Activated CD8-positive, alpha-beta memory T cell treated with anti-CD3 and anti-CD28 coated beads, Interleukin-2, amount 10 ng/mL, durations not matched to agents 7 days and 5 days (primary cell): ENCODE data around the gene ADAMTS2. TPM values are rescaled to one million over a fixed set of nuclear protein-coding genes. Genes with fewer than 3 reads are reported as not detected.

Source experiments
- ATAC-seq: fragments of 150-1000 bp; cut with Tn5 transposase; one replicate; pipeline ENCODE4 v1.10.0; 2021; ENCODE audit warnings: moderate library complexity
- CTCF ChIA-PET: fragments of 350-600 bp; sonication (Branson Sonifier 250); formaldehyde crosslinking; loops from one replicate; lab custom pipeline; 2021; ENCODE audit warnings: antibody characterized with exemption; lab: Charles Lee
- DNase-seq: peaks from one replicate; pipeline ENCODE4 v3.0.0-alpha.2; 2020
- H3K27ac Mint-ChIP-seq: one replicate; pipeline ENCODE4 v1.8.0; 2021; ENCODE audit warnings: mild to moderate bottlenecking, mixed read lengths
- H3K27me3 Mint-ChIP-seq: one replicate; pipeline ENCODE4 v1.8.0; 2021; ENCODE audit warnings: mixed read lengths
- H3K36me3 Mint-ChIP-seq: one replicate; pipeline ENCODE4 v1.8.0; 2021; ENCODE audit warnings: mild to moderate bottlenecking, mixed read lengths
- H3K4me1 Mint-ChIP-seq: one replicate; pipeline ENCODE4 v1.8.0; 2021; ENCODE audit warnings: mixed read lengths
- H3K4me3 Mint-ChIP-seq: one replicate; pipeline ENCODE4 v1.8.0; 2021; ENCODE audit warnings: mild to moderate bottlenecking, moderate library complexity, mixed read lengths
- H3K9me3 Mint-ChIP-seq: one replicate; pipeline ENCODE4 v1.8.0; 2022; ENCODE audit warnings: low read depth, mixed read lengths
- total RNA-seq, 2 experiments: library from RNA; stranded (reverse); gene quantifications; one replicate each; pipeline ENCODE4 v1.2.3, GENCODE V29; 2021

Gene ADAMTS2
- total RNA-seq, 2 experiments from 2014 or later = not detected

DNA sequence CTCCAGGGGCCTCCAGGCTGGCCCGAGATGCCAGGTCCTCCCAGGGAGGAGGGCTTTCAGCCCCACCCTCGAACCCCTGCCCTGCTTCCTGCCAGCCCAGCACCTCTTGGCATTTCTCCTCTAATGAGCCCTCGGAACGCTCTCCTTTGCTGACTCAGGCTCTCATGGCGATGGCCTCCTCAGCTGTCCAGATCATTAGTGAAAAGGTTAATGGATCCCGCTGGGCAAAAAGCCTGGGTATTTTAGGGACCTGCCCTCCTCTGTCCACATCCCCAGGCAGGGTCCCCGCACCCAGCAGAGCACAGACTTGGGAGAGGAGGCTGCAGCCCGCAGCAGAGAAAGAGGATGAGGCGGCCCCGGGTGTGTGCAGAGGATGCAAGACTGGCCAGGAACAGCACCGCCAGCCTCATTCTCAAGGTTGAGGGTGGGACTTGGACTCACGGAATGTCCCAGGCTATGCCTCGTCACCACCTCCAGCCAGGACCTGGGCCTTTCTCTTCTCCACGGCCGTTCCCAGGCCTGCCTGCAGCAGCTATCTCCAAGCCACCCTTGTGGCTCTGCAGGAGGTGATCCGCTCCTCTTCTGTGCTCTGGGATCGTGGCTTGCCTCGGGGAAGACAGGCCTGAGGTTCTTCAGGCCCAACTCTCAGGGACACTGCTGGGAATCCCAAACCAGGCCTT, 23.0 kb upstream of the ADAMTS2 start:
- H3K27ac Mint-ChIP-seq = no peak overlapping the region
- CTCF ChIA-PET = interaction anchor here (0.5 kb wide), 1 partner anchor 189 kb away, joined by 3 read pairs; no protein-coding TSS in a partner anchor
- DNase-seq (no peak), ATAC-seq (no peak)
- no peaks in the 10 kb centered on the region for H3K36me3 Mint-ChIP-seq
- H3K4me3 Mint-ChIP-seq = no peak overlapping the region
- no peaks in the 10 kb centered on the region for H3K27me3 Mint-ChIP-seq
- H3K4me1 Mint-ChIP-seq = no peaks in the 10 kb centered on the region
- no peaks in the 10 kb centered on the region for H3K9me3 Mint-ChIP-seq

DNA sequence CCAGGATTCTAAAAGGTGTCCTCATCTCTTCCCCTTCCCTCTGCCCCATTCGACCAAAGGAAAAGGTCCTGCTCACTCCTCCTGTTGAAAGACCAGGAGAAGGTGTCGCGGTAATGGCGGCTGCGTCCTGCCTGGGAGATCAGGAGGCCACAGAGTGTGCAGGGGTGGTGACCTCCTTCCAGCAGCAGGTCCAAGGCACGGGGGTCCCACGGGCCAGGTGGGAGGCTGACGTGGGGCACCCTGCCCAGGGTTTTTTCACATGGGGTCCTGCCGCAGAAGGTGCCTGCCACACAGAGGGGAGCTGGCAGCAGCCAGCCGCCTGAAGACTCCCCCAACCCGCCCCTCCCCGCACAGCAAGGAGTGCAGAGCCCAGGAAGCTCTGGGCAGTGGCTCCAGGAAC, 22.2 kb upstream of the ADAMTS2 start:
- no peak overlapping the region for H3K27ac Mint-ChIP-seq

DNA sequence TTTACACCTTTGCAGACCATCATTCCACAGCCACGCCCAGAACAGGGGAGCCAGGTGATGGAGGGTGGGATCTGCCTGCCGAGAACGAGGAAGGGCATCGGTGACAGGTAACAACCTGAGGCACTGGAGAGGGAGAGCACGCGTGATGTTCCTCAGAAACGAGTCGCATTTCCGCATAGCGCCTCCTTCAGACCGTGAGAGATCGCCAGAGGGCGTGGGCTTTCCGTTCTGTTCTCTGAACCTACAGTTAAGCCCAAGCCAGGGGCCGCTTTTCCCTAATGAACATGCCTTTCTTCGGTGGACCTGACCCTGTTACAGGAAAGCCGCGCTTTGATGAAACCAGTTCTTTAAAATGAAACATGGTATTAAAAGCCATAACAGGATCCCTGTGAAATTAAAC, 17.1 kb upstream of the ADAMTS2 start:
- Mint-ChIP-seq H3K9me3 (no peaks in the 10 kb centered on the region), H3K27ac (no peak overlapping the region), H3K4me3 (no peak overlapping the region), H3K27me3 (no peaks in the 10 kb centered on the region), H3K4me1 (no peaks in the 10 kb centered on the region), H3K36me3 (no peaks in the 10 kb centered on the region)
- DNase-seq (no peak), ATAC-seq (no peak)
- CTCF ChIA-PET = no interaction called here

More for the DNA sequence above, 22.2 kb upstream of the ADAMTS2 start:
- H3K4me3 Mint-ChIP-seq = no peak overlapping the region
- ATAC-seq (no peak), DNase-seq (no peak)
- CTCF ChIA-PET = no interaction called here
- H3K36me3 Mint-ChIP-seq = no peaks in the 10 kb centered on the region
- H3K4me1 Mint-ChIP-seq = no peaks in the 10 kb centered on the region
- no peaks in the 10 kb centered on the region for H3K9me3 Mint-ChIP-seq
- H3K27me3 Mint-ChIP-seq = no peaks in the 10 kb centered on the region

DNA sequence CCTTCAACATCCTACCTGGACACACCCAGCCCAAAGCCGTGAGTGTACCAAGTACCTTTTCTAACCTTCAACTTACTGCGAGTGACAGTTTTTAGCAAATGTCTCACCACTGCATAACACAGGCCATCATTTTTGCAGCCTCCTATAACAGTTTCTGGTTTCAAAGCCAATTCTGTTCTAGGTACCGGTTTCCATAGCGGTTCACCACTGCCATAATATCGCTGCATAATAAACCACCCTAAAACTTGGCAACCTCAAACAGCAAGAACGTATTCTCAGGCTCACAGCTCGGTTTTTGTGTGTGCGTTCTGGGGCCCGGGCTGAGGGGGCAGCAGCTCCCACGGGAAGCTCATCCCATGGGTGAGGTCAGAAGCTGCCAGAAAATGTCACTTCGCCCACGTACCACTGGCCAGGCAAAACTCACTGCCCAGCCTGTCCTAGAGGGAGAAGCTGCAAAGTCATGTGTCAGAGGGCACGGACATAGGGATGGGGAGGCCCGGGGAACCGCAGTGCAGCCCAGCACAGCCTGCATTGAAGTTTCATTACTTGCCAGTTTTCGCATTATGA, 15.9 kb upstream of the ADAMTS2 start:
- Mint-ChIP-seq H3K27me3 (no peaks in the 10 kb centered on the region), H3K9me3 (no peaks in the 10 kb centered on the region), H3K4me3 (no peak overlapping the region), H3K4me1 (no peaks in the 10 kb centered on the region), H3K27ac (no peak overlapping the region), H3K36me3 (no peaks in the 10 kb centered on the region)
- CTCF ChIA-PET = interaction anchor here (1.1 kb wide), 1 partner anchor 10 kb away, joined by 3 read pairs; no protein-coding TSS in a partner anchor
- DNase-seq (no peak), ATAC-seq (no peak)

DNA sequence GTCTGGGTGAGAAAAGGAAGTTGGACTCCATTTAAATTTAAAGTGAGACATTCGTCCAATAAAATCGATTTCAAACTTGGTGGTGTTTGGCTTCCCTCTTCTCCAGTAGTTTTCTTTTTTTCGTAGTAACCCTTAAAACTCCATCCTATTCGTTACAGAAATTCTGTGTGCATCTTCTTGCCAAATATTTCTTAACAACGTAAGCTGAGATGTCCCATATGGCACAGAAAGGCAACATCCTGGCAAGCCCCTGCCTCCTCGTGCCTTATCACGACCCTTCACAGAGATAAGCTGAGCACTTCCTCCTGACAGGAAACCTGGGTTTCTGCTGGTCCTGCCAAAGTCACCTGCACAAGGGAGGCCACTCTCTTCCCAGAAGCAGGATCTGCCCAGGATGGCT, 11.8 kb upstream of the ADAMTS2 start:
- Mint-ChIP-seq H3K9me3 (no peaks in the 10 kb centered on the region), H3K4me1 (no peaks in the 10 kb centered on the region), H3K4me3 (no peak overlapping the region), H3K27me3 (no peaks in the 10 kb centered on the region), H3K36me3 (no peaks in the 10 kb centered on the region), H3K27ac (no peak overlapping the region)
- no peak for ATAC-seq
- CTCF ChIA-PET = no interaction called here
- DNase-seq = no peak

DNA sequence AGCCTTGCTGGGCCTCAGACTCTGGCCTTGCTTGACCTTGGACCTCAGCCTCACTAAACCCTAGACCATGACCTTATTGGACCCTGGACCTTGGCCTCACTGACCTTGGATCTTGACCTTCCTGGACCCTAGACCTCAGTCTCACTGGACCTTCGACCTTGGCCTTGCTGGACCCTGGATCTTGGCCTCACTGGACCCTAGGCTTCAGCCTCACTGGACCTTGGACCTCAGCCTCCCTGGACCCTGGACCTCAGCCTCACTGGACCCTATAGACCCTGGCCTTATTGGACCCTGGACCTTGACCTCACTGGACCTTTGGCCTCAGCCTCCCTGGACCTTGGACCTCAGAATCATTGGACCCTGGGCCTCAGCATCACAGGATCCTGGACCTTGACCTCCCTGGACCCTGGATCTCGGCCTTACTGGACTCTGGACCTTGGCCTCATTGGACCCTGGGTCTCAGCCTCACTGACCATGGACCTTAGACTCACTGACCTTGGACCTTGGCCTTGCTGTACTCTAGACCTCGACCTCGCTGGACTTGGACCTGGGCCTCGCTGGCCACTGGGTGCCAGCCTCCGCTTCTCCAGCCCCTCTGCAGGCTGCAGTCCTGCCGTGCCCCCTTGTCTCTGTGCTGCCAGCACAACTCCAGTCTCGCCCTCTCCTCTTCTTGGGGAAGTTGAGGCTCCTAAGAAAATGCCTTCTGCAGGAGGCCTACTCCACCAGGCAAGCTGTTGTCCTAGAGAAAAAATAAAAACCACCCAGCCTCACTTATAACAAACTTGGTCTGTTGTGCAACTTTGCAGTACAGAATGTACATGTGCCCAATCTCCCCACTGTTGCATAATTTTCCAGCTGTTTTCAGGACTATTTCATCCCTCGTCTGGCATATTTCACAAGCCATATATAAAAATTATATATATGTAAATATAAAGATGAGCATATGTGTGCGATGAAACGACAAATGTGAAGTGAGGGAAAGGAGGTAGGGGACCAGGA, 11.0 kb upstream of the ADAMTS2 start:
- DNase-seq (no peak), ATAC-seq (no peak)
- H3K4me3 Mint-ChIP-seq = no peak overlapping the region
- CTCF ChIA-PET = no interaction called here
- no peaks in the 10 kb centered on the region for H3K27me3 Mint-ChIP-seq
- no peaks in the 10 kb centered on the region for H3K9me3 Mint-ChIP-seq
- H3K36me3 Mint-ChIP-seq = no peaks in the 10 kb centered on the region
- no peak overlapping the region for H3K27ac Mint-ChIP-seq
- H3K4me1 Mint-ChIP-seq = no peaks in the 10 kb centered on the region

DNA sequence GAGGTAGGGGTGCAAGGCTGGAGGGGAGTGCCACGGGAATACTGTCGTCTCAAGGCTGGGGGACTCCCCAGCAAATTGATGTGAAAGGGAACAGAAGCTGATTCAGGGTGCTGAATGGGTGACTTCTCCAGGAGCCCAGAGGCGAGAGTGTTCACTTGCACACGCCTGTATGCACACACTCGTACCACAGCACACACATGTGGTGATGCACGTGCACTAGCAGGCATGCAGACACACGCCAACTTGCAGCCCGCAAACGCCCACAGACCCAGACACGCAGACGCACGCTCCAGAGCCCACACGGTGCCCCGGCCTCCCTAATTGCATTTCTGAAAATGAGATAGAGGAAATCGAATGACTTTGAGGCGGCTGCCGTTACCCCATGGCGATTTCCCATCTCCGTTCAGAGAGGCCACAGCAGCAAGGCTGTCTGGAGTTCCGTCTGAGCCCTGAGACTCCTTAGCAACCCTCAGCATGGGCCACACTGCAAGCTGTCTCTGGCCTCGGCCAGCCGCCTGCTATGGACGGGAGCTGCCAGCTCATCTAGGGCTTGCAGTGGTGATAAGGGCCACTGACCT, 9.1 kb upstream of the ADAMTS2 start:
- H3K36me3 Mint-ChIP-seq = no peaks in the 10 kb centered on the region
- no peaks in the 10 kb centered on the region for H3K4me1 Mint-ChIP-seq
- H3K4me3 Mint-ChIP-seq = no peak overlapping the region
- H3K9me3 Mint-ChIP-seq = no peaks in the 10 kb centered on the region
- H3K27me3 Mint-ChIP-seq = no peaks in the 10 kb centered on the region
- no peak for DNase-seq
- H3K27ac Mint-ChIP-seq = no peak overlapping the region
- no peak for ATAC-seq
- CTCF ChIA-PET = no interaction called here

DNA sequence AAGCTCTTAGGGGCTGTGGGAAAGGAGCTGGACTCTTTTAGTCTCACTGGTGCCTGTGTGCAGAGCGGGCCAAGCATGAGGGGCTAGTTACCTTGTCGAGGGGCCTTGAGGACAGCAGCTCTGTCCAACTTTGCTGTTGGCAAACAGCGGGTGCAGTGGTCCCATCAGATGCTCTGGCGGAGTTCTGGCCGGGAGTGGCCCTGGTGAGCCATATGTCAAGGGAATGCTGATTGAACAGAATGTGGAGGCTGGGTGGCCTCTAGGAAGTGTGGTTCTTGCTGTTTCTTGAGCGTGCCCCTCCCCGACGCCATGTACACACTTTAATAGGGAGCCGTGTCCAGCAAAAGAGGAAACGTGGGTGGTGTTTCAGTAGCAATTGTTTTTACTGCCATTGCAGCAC, 3.6 kb upstream of the ADAMTS2 start:
- ATAC-seq = no peak
- Mint-ChIP-seq H3K4me1 (no peaks in the 10 kb centered on the region), H3K9me3 (no peaks in the 10 kb centered on the region), H3K27me3 (peaks cover 31% of the 10 kb centered on the region), H3K4me3 (no peak overlapping the region), H3K27ac (no peak overlapping the region), H3K36me3 (no peaks in the 10 kb centered on the region)
- CTCF ChIA-PET = no interaction called here
- no peak for DNase-seq

DNA sequence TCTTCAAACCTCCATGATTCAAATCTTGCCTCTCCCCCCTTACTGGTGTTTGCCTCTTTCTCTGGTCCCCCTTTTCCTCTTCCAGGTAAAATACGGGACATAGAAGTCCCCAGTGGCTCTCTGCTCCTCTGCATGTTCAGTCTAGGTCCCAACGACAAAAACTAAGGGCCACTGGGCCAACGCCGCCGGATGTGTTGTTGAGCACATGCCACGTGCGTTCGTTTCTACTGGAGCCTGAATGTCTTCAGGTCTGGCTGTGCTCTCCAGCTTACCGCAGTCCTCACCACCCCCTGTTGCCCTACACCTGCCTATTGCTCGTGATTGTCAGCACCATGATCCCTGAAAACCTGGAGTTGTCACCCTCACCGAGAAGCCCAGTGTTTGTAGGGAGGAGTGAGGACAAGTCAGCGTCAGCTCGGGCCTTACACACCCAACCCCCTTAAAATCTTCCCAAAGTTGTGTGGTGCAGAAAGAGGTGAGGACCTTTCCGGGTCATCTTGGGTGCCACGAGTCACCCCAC, 2.8 kb upstream of the ADAMTS2 start:
- no peaks in the 10 kb centered on the region for H3K9me3 Mint-ChIP-seq
- H3K27me3 Mint-ChIP-seq = peaks cover 37% of the 10 kb centered on the region
- CTCF ChIA-PET = no interaction called here

DNA sequence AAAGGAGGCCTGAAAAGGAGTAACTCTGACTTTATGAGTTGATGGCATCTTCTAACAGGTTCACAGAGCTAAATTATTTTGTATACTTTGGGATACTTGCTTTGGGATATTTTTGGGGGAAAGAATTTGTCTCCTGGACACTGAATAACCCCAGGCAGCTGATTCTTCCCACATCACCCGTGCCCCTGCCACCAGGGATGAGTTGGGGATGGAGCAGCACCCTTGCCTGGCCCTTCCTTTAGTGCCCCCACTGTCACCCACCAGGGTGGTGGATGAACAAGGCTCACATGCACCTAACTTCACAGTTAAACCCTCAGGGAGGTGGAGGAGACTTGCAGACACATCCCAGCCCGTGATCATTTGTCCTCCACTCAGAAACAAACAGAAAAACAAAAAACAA, 2.3 kb upstream of the ADAMTS2 start:
- DNase-seq (no peak), ATAC-seq (no peak)
- no peaks in the 10 kb centered on the region for H3K4me1 Mint-ChIP-seq
- H3K36me3 Mint-ChIP-seq = no peaks in the 10 kb centered on the region
- no peak overlapping the region for H3K27ac Mint-ChIP-seq
- CTCF ChIA-PET = no interaction called here
- H3K9me3 Mint-ChIP-seq = no peaks in the 10 kb centered on the region
- no peak overlapping the region for H3K4me3 Mint-ChIP-seq
- peaks cover 42% of the 10 kb centered on the region for H3K27me3 Mint-ChIP-seq

More for the DNA sequence above, 2.8 kb upstream of the ADAMTS2 start:
- H3K4me1 Mint-ChIP-seq = no peaks in the 10 kb centered on the region
- ATAC-seq (no peak), DNase-seq (no peak)
- no peak overlapping the region for H3K4me3 Mint-ChIP-seq
- H3K27ac Mint-ChIP-seq = no peak overlapping the region
- no peaks in the 10 kb centered on the region for H3K36me3 Mint-ChIP-seq

DNA sequence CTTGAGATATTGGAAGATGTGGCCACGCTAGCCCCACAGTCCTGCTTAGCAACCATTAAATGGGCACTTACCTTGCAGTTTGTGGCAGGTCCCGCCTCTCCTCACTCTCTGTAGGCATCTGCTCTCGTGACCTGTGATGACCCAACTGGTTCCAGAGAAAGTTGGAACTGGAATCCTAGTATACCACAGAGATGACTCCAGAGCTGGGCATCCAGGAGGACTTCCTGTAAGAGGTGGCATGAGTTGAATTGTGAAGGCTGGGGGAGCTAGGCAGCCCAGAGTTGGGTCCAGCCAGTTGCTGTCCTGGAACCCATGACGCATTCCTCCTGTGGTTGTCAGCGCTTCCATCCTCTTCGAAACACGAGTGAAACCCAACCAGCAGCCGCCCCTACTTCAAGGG, 1.6 kb upstream of the ADAMTS2 start:
- Mint-ChIP-seq H3K36me3 (no peaks in the 10 kb centered on the region), H3K27ac (no peak overlapping the region), H3K27me3 (peaks cover 49% of the 10 kb centered on the region), H3K4me1 (no peaks in the 10 kb centered on the region), H3K4me3 (no peak overlapping the region), H3K9me3 (no peaks in the 10 kb centered on the region)
- no peak for DNase-seq
- no peak for ATAC-seq
- CTCF ChIA-PET = no interaction called here

DNA sequence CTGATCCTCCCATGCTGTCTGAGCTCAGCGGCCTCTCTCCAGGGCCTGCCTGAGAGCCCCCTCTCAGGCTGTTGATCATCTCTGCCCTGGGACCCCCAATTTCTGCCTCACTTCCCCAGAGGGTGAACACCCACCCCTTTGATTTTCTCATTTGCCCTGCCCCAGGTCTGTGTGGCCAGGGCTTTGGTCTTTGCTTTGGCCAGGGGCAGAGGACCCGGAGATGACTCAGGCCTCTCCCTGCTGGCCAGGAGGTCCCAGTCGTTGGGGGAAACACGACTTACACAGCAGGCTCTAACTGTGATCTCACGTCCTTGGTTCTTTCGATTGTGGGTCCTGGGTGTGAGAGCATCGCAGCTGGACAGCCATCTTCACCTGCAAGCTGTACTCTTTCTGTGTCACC, 1.1 kb upstream of the ADAMTS2 start:
- Mint-ChIP-seq H3K4me3 (no peak overlapping the region), H3K27me3 (peaks cover 52% of the 10 kb centered on the region), H3K9me3 (no peaks in the 10 kb centered on the region), H3K27ac (no peak overlapping the region), H3K4me1 (no peaks in the 10 kb centered on the region), H3K36me3 (no peaks in the 10 kb centered on the region)
- no peak for DNase-seq
- ATAC-seq = no peak
- CTCF ChIA-PET = no interaction called here

DNA sequence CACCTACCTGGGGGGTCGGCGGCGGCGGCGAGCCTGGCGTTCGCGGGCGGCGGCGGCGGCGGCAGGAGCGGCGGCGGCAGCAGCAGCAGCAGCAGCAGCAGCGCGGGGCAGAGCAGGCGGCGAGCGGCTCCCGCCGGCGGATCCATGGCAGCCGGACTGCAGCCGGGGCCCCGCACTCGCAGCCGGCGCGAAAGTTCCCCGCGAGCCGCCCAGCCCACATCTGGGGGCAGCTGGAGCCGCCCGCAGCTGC, 153 bp downstream of the ADAMTS2 start:
- CTCF ChIA-PET = no interaction called here
- H3K9me3 Mint-ChIP-seq = no peaks in the 10 kb centered on the region
- H3K27ac Mint-ChIP-seq = no peak overlapping the region
- ATAC-seq = no peak
- H3K4me3 Mint-ChIP-seq = no peak overlapping the region
- no peaks in the 10 kb centered on the region for H3K36me3 Mint-ChIP-seq
- H3K4me1 Mint-ChIP-seq = no peaks in the 10 kb centered on the region
- peaks cover 56% of the 10 kb centered on the region for H3K27me3 Mint-ChIP-seq
- no peak for DNase-seq
